GM12801 (cell line): ENCODE measurements around the gene CYP21A2.

Experiments
- TF ChIP-seq, protein P1 (sequence below): IDR thresholded peaks from one replicate; pipeline ENCODE4 v1.5.1; 2011; ENCODE audit warnings: control low read depth; ENCODE audit not compliant: insufficient read length; ENCODE audit errors: extremely low read depth

The CYP21A2 gene

GRCh38 chr6:32047855-32048766, 9.9 kb downstream of the CYP21A2 start:
- TF ChIP-seq, protein P1, sequence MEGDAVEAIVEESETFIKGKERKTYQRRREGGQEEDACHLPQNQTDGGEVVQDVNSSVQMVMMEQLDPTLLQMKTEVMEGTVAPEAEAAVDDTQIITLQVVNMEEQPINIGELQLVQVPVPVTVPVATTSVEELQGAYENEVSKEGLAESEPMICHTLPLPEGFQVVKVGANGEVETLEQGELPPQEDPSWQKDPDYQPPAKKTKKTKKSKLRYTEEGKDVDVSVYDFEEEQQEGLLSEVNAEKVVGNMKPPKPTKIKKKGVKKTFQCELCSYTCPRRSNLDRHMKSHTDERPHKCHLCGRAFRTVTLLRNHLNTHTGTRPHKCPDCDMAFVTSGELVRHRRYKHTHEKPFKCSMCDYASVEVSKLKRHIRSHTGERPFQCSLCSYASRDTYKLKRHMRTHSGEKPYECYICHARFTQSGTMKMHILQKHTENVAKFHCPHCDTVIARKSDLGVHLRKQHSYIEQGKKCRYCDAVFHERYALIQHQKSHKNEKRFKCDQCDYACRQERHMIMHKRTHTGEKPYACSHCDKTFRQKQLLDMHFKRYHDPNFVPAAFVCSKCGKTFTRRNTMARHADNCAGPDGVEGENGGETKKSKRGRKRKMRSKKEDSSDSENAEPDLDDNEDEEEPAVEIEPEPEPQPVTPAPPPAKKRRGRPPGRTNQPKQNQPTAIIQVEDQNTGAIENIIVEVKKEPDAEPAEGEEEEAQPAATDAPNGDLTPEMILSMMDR, result no peak

DNA sequence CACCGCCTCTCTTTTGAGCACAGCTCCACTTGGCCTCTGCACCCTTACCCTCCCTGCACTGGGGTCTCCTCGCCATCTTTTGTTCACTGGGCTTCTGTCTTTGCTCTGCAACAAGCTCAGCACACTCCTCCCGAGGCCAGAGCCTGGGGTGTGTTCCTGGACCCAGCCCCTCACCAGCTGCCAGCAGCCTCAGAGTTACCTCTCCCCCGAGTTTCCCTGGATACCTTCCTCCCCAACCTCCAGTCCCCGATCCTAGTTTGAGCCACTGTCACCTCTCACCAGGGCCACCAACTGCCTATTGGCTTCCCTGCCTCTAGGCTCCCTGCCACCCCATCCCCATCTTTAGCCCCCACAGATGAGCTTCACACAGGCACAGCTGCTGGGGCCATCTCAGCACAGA, 12.3 kb downstream of the CYP21A2 start:
- TF ChIP-seq, protein P1, result no peak

DNA sequence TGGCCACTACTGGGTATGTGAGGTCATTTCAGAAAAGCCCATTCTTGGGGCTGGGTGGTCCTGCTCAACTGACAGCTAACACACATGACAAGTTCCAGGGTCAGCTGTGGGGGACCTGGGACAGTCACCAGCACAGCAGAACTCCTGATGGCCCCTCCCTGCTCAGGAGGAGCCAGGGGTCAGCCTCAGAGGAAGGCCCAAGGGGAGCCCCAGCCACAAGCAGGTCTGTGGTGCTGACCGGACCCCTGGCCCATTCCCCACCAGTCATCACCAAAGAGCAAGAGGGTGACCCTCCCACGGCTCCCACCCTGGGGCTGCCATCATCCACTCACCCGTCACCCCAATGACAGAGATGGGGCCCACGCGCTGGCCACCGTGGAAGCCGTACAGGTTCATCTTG, 18.0 kb downstream of the CYP21A2 start:
- TF ChIP-seq, protein P1, result no peak

GRCh38 chr6:32057966-32058365, 19.8 kb downstream of the CYP21A2 start:
- TF ChIP-seq, protein P1, result no peak

GRCh38 chr6:32058511-32058963, 20.3 kb downstream of the CYP21A2 start:
- TF ChIP-seq, protein P1, result no peak

DNA sequence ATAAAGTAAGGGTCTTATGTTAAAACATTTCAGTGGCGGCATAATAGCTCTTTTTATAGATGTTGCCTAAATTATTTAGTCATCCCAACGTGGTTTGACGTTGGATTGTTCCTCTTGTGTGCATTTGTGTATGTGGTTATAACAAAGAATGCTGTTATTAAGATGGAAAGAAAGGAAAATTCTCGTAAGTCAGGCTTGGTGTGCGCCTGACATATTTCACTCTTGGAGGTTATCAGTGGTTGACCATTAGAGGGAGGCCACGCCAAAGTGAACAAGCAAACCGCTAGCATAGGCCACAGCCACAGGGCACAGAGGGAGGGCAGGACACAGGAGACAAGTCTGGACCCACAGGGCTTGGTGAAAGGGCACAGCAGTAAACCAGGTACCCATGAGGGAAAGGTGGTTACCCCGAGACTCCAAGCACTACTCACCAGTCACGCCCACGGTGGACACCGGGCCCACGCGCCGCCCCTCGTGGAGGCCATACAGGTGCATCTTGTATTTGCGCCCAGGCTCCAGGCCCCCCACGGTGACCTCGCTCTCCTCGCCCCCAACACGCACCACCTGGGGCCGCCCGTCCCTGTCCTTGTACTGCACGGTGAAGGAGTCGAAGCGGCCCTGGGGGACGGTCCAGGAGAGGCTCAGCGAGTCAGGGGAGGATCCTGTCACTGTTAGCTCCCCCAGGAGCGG, 22.9 kb downstream of the CYP21A2 start:
- TF ChIP-seq, protein P1, result no peak

GRCh38 chr6:32064706-32065105, 26.5 kb downstream of the CYP21A2 start:
- TF ChIP-seq, protein P1, result no peak
